Measurements from ENCODE around the gene SCIN. TPM values are rescaled to one million over a fixed set of nuclear protein-coding genes. Genes with fewer than 3 reads are reported as not detected.
A peak's percentile ranks its signal among the peaks of the same experiment; 100 is the strongest.

Gene SCIN
- total and polyA plus RNA-seq, 4 donors = 4.5 to 24.7 (median 11.4) TPM

GRCh38 chr7:12630513-12630819, 59.9 kb downstream of the SCIN start:
- 68 to 77% methylated on average over 6 of the region's 6 CpGs for WGBS, 2 donors
- Histone ChIP-seq H3K4me1 (ENCODE audit: control insufficient read depth in 5 of 5, insufficient read depth in 5 of 5, low read length in 5 of 5) (no peaks in the 10 kb centered on the region), H3K36me3 (ENCODE audit: control insufficient read depth in 4 of 4, insufficient read depth in 4 of 4, low read length in 4 of 4) (no peaks in the 10 kb centered on the region), H3K9ac (ENCODE audit: insufficient read depth in 1 of 2, low read length in 2 of 2) (no peak overlapping the region), H3K9me3 (ENCODE audit: control insufficient read depth in 4 of 4, insufficient read depth in 3 of 4, low read length in 3 of 4) (no peaks in the 10 kb centered on the region), H3K4me3 (no peak overlapping the region), H3K27ac (ENCODE audit: low read depth in 1 of 2, low read length in 1 of 2) (no peak overlapping the region), H3K27me3 (ENCODE audit: control insufficient read depth in 3 of 3, insufficient read depth in 3 of 3, low read length in 2 of 3) (no peaks in the 10 kb centered on the region)
- DNase-seq (peak in 2 of 3 donors; percentile 58 to 60), ATAC-seq (ENCODE audit: insufficient read depth, low FRiP score) (no peak)
- no peak for TF ChIP-seq CTCF (IDR thresholded peaks at IDR 0.05; ENCODE audit: control extremely low read depth, extremely low read depth)

- no peak for TF ChIP-seq CTCF (IDR thresholded peaks at IDR 0.05; ENCODE audit: control extremely low read depth, extremely low read depth)
- Histone ChIP-seq H3K9me3 (ENCODE audit: control insufficient read depth in 4 of 4, insufficient read depth in 3 of 4, low read length in 3 of 4) (no peaks in the 10 kb centered on the region), H3K27ac (ENCODE audit: low read depth in 1 of 2, low read length in 1 of 2) (no peak overlapping the region), H3K4me1 (ENCODE audit: control insufficient read depth in 5 of 5, insufficient read depth in 5 of 5, low read length in 5 of 5) (no peaks in the 10 kb centered on the region), H3K9ac (ENCODE audit: insufficient read depth in 1 of 2, low read length in 2 of 2) (no peak overlapping the region), H3K36me3 (ENCODE audit: control insufficient read depth in 4 of 4, insufficient read depth in 4 of 4, low read length in 4 of 4) (no peaks in the 10 kb centered on the region), H3K4me3 (no peak overlapping the region), H3K27me3 (ENCODE audit: control insufficient read depth in 3 of 3, insufficient read depth in 3 of 3, low read length in 2 of 3) (no peaks in the 10 kb centered on the region)
- WGBS, 2 donors = 30 to 69% methylated on average over 4 of the region's 4 CpGs
- ATAC-seq (ENCODE audit: insufficient read depth, low FRiP score) = no peak
- DNase-seq = no peak
Observed at GRCh38 chr7:12633582-12633981, 63.1 kb downstream of the SCIN start.

DNA sequence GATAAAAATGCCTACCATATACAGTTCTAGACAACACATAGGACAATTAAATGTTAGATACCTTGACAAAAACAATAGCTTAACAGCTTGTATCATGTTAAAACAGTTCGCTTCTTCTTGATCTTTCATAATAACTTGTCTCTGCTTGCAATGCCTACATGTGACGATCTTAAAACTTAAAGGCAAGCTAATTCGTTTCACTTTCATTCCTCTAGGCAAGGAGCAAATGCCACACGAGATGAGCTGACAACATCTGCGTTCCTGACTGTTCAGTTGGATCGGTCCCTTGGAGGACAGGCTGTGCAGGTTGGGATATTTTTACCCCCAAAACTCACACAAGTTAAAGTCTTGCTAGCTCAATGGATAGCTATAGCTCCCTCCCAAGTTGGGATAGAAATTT, 65.3 kb downstream of the SCIN start:
- Histone ChIP-seq H3K27me3 (ENCODE audit: control insufficient read depth in 3 of 3, insufficient read depth in 3 of 3, low read length in 2 of 3) (no peaks in the 10 kb centered on the region), H3K9me3 (ENCODE audit: control insufficient read depth in 4 of 4, insufficient read depth in 3 of 4, low read length in 3 of 4) (no peaks in the 10 kb centered on the region), H3K9ac (ENCODE audit: insufficient read depth in 1 of 2, low read length in 2 of 2) (peak overlapping the region in 1 of 2 donors; percentile 11), H3K4me1 (ENCODE audit: control insufficient read depth in 5 of 5, insufficient read depth in 5 of 5, low read length in 5 of 5) (peaks cover 0 to 3% (median 0%) of the 10 kb centered on the region in 5 donors), H3K27ac (ENCODE audit: low read depth in 1 of 2, low read length in 1 of 2) (no peak overlapping the region), H3K4me3 (no peak overlapping the region), H3K36me3 (ENCODE audit: control insufficient read depth in 4 of 4, insufficient read depth in 4 of 4, low read length in 4 of 4) (no peaks in the 10 kb centered on the region)
- DNase-seq (no peak), ATAC-seq (ENCODE audit: insufficient read depth, low FRiP score) (no peak)
- 33 to 43% methylated on average over 6 of the region's 6 CpGs for WGBS, 2 donors
- no peak for TF ChIP-seq CTCF (IDR thresholded peaks at IDR 0.05; ENCODE audit: control extremely low read depth, extremely low read depth)

DNA sequence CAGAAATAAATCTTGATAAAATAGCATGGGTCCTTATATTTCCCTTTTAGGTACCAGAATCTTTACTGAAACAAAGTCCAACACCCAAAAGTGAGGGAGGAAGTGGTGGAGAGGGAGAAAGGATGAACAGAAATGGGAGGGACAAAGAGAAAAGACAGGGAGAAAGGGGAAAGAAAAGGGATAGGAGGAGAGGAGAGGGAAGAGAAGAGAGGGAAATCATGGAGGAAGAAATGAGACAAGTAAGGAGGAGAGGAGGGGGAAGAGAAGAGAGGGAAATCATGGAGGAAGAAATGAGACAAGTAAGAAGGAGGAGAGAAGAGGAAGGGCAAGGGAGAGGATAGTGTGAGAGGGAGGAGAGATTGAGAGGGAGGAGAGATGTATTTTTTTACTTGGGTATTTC, 66.8 kb downstream of the SCIN start:
- ATAC-seq (ENCODE audit: insufficient read depth, low FRiP score) = no peak
- peaks cover 0 to 3% (median 0%) of the 10 kb centered on the region in 5 donors for H3K4me1 ChIP-seq (ENCODE audit: control insufficient read depth in 5 of 5, insufficient read depth in 5 of 5, low read length in 5 of 5)

More for the DNA sequence above, 66.8 kb downstream of the SCIN start:
- H3K36me3 ChIP-seq (ENCODE audit: control insufficient read depth in 4 of 4, insufficient read depth in 4 of 4, low read length in 4 of 4) = no peaks in the 10 kb centered on the region
- TF ChIP-seq CTCF (IDR thresholded peaks at IDR 0.05; ENCODE audit: control extremely low read depth, extremely low read depth) = no peak
- DNase-seq = no peak
- no peaks in the 10 kb centered on the region for H3K27me3 ChIP-seq (ENCODE audit: control insufficient read depth in 3 of 3, insufficient read depth in 3 of 3, low read length in 2 of 3)
- no peak overlapping the region for H3K27ac ChIP-seq (ENCODE audit: low read depth in 1 of 2, low read length in 1 of 2)
- no peaks in the 10 kb centered on the region for H3K9me3 ChIP-seq (ENCODE audit: control insufficient read depth in 4 of 4, insufficient read depth in 3 of 4, low read length in 3 of 4)
- no peak overlapping the region for H3K4me3 ChIP-seq
- H3K9ac ChIP-seq (ENCODE audit: insufficient read depth in 1 of 2, low read length in 2 of 2) = no peak overlapping the region

Data from lung (tissue), 12 donors.